H9 (cell line): ENCODE data around the gene LKAAEAR1. TPM values are rescaled to one million over a fixed set of nuclear protein-coding genes. Genes with fewer than 3 reads are reported as not detected.

Source experiments
- DNase-seq: peaks from one replicate; pipeline ENCODE4 v3.0.0-alpha.2; 2017
- H2AFZ ChIP-seq: one replicate; pipeline ENCODE4 v1.6.1; 2013; ENCODE audit warnings: mild to moderate bottlenecking, low read length, control low read depth, moderate library complexity
- H2AK5ac ChIP-seq: 2 replicates; pipeline ENCODE4 v1.6.1; 2013; ENCODE audit warnings: low read length, control low read depth, mixed read lengths; ENCODE audit not compliant: insufficient read length
- H2BK120ac ChIP-seq: one replicate; pipeline ENCODE4 v1.6.1; 2013; ENCODE audit warnings: low read depth, mild to moderate bottlenecking, low read length, control low read depth, inconsistent platforms; ENCODE audit not compliant: poor library complexity, severe bottlenecking
- H2BK12ac ChIP-seq: 2 replicates; pipeline ENCODE4 v1.6.1; 2013; ENCODE audit warnings: low read length, control low read depth, mixed read lengths, low read depth; ENCODE audit not compliant: insufficient read length
- H2BK15ac ChIP-seq: 2 replicates; pipeline ENCODE4 v1.6.1; 2013; ENCODE audit warnings: low read depth, low read length, control low read depth
- H2BK20ac ChIP-seq: one replicate; pipeline ENCODE4 v1.6.1; 2013; ENCODE audit warnings: low read depth, mild to moderate bottlenecking, low read length, control low read depth, inconsistent platforms; ENCODE audit not compliant: poor library complexity, severe bottlenecking
- H2BK5ac ChIP-seq: 2 replicates; pipeline ENCODE4 v1.6.1; 2013; ENCODE audit warnings: low read length, control low read depth, mixed read lengths; ENCODE audit not compliant: insufficient read length
- H3K14ac ChIP-seq: 2 replicates; pipeline ENCODE4 v1.6.1; 2013; ENCODE audit warnings: low read length, control low read depth; ENCODE audit not compliant: insufficient read depth
- H3K18ac ChIP-seq: 2 replicates; pipeline ENCODE4 v1.6.1; 2013; ENCODE audit warnings: low read depth, mild to moderate bottlenecking, mixed read lengths, low read length, control low read depth; ENCODE audit not compliant: insufficient read length
- H3K23ac ChIP-seq: 2 replicates; pipeline ENCODE4 v1.6.1; 2013; ENCODE audit warnings: low read length, control low read depth, mixed read lengths, low read depth; ENCODE audit not compliant: insufficient read length
- H3K23me2 ChIP-seq: 2 replicates; pipeline ENCODE4 v1.6.1; 2013; ENCODE audit warnings: low read depth, mild to moderate bottlenecking, mixed read lengths, low read length, control low read depth; ENCODE audit not compliant: insufficient read length, poor library complexity, severe bottlenecking
- H3K27ac ChIP-seq: 2 replicates; pipeline ENCODE4 v1.5.1; 2013; ENCODE audit warnings: low read length, control low read depth, mixed read lengths, low read depth; ENCODE audit not compliant: insufficient read length
- H3K27me3 ChIP-seq: 2 replicates; pipeline ENCODE4 v1.6.1; 2013; ENCODE audit warnings: low read length, control low read depth, inconsistent platforms; ENCODE audit not compliant: insufficient read depth
- H3K4ac ChIP-seq: 2 replicates; pipeline ENCODE4 v1.6.1; 2013; ENCODE audit warnings: low read depth, mild to moderate bottlenecking, control low read depth, inconsistent platforms, low read length, moderate library complexity
- H3K4me1 ChIP-seq: 2 replicates; pipeline ENCODE4 v1.6.1; 2013; ENCODE audit warnings: low read length, control low read depth, inconsistent platforms; ENCODE audit not compliant: insufficient read depth
- H3K4me2 ChIP-seq: 2 replicates; pipeline ENCODE4 v1.6.1; 2013; ENCODE audit warnings: low read length, control low read depth, mixed read lengths; ENCODE audit not compliant: insufficient read length, insufficient read depth
- H3K56ac ChIP-seq: 2 replicates; pipeline ENCODE4 v1.6.1; 2013; ENCODE audit warnings: low read depth, mild to moderate bottlenecking, mixed read lengths, low read length, control low read depth; ENCODE audit not compliant: insufficient read length
- H3K79me1 ChIP-seq: 2 replicates; pipeline ENCODE4 v1.6.1; 2013; ENCODE audit warnings: low read depth, mild to moderate bottlenecking, moderate library complexity, low read length, control low read depth, inconsistent platforms; ENCODE audit not compliant: insufficient read depth, poor library complexity, severe bottlenecking
- H3K79me2 ChIP-seq: 2 replicates; pipeline ENCODE4 v1.6.1; 2013; ENCODE audit warnings: low read length, control low read depth, inconsistent platforms; ENCODE audit not compliant: insufficient read depth
- H3K9ac ChIP-seq: 2 replicates; pipeline ENCODE4 v1.6.1; 2013; ENCODE audit warnings: low read length, control low read depth, mixed read lengths; ENCODE audit not compliant: insufficient read length; ENCODE audit errors: extremely low read depth
- H3K9me3 ChIP-seq: one replicate; pipeline ENCODE4 v1.6.1; 2013; ENCODE audit warnings: low read depth, low read length, inconsistent platforms; ENCODE audit not compliant: control insufficient read depth
- H3T11ph ChIP-seq: one replicate; pipeline ENCODE4 v1.6.1; 2013; ENCODE audit warnings: mild to moderate bottlenecking, low read length, control low read depth, inconsistent platforms
- H4K20me1 ChIP-seq: one replicate; pipeline ENCODE4 v1.6.1; 2013; ENCODE audit not compliant: control insufficient read depth, insufficient read length, insufficient read depth
- H4K5ac ChIP-seq: 2 replicates; pipeline ENCODE4 v1.6.1; 2013; ENCODE audit warnings: low read depth, mild to moderate bottlenecking, mixed read lengths, low read length, control low read depth; ENCODE audit not compliant: insufficient read length
- H4K8ac ChIP-seq: replicated peaks from 2 replicates; pipeline ENCODE4 v1.6.1; 2013; ENCODE audit warnings: low read length, control low read depth, mixed read lengths, low read depth; ENCODE audit not compliant: insufficient read length
- H4K91ac ChIP-seq: 2 replicates; pipeline ENCODE4 v1.6.1; 2013; ENCODE audit warnings: low read depth, mild to moderate bottlenecking, moderate library complexity, mixed read lengths, low read length, control low read depth; ENCODE audit not compliant: insufficient read length
- H3K27ac Mint-ChIP-seq, 3 experiments: 2 replicates in 2 of 3; 3 replicates in 1 of 3; pipeline ENCODE4 v1.8.0; 2020 to 2021; ENCODE audit warnings: mixed read lengths in 3 of 3, mild to moderate bottlenecking in 1 of 3, moderate library complexity in 1 of 3
- H3K27me3 Mint-ChIP-seq: 2 replicates; pipeline ENCODE4 v1.8.0; 2021; ENCODE audit warnings: low read depth, mild to moderate bottlenecking, moderate library complexity, mixed read lengths
- H3K36me3 Mint-ChIP-seq, 3 experiments: 2 replicates in 2 of 3; 3 replicates in 1 of 3; pipeline ENCODE4 v1.8.0; 2020 to 2021; ENCODE audit warnings: low read depth in 3 of 3, mixed read lengths in 3 of 3; ENCODE audit not compliant: insufficient read depth in 1 of 3
- H3K4me1 Mint-ChIP-seq, 2 experiments: 2 replicates each; pipeline ENCODE4 v1.8.0; 2020; ENCODE audit warnings: mixed read lengths in 2 of 2
- H3K4me3 Mint-ChIP-seq, 2 experiments: 2 replicates in 1 of 2; 3 replicates in 1 of 2; pipeline ENCODE4 v1.8.0; 2020 to 2021; ENCODE audit warnings: mild to moderate bottlenecking in 2 of 2, mixed read lengths in 2 of 2, moderate library complexity in 1 of 2
- H3K9me3 Mint-ChIP-seq, 2 experiments: 2 replicates in 1 of 2; 3 replicates in 1 of 2; pipeline ENCODE4 v1.8.0; 2020; ENCODE audit warnings: mild to moderate bottlenecking in 2 of 2, mixed read lengths in 2 of 2, moderate library complexity in 1 of 2
- WGBS: extraction: QIAGEN DNeasy Blood & Tissue Kit; methylation state at CpG from one replicate; pipeline ENCODE4 v1.1.7; 2013; ENCODE audit warnings: missing lambda C conversion rate, low lambda C conversion rate, mixed read lengths; ENCODE audit not compliant: insufficient read length; ENCODE audit errors: extremely low coverage; 5-methylcytosine and 5-hydroxymethylcytosine counted together
- total RNA-seq: library from RNA; stranded (reverse); gene quantifications from 2 replicates; pipeline ENCODE4 v1.2.1, GENCODE V29; 2021
- TF ChIP-seq, protein P1 (sequence below): fragments of 200-600 bp; sonication (generic); conservative IDR thresholded peaks from 3 replicates; pipeline ENCODE4 v1.8.0; 2021; ENCODE audit warnings: antibody characterized with exemption, mild to moderate bottlenecking

The LKAAEAR1 gene
- total RNA-seq, 1 experiment from 2014 or later: 0.39 TPM

DNA sequence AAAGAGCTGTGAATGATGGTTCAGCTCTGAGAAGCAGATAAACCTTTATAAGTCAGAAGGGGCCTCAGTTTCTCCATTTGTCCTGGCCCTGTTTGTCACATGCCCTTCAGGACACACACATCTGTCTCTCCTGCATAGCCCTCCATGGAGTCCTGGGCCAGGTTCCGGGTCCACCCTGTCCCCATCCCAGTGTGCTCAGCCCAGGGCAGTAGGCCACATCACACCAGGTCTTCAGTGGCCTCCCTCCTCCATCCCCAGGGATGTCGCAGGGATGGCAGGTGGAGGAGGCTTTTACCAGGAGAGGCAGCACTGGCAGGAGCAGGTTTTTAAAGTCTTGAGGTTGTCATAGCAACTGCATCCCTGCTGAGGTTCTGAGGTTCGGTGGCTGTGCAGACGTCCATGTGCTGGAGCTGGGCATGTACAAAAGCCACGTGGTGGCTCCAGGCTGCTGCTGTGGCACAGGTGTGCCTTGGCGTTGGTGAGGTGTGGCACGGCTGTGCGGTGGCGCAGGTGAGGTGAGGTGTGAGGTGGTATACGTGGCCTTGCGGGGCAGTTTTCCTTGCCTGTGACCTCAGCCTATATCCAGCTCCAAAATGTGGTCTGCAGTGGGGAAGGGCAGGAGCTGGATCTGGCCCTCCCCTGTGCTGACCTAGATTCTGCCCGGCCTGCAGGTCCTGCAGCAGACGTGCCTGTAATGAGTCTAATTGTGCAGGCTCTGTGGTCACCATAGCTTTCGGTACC, 31.1 kb upstream of the LKAAEAR1 start:
- Histone ChIP-seq H3K23ac (no peak overlapping the region), H2AFZ (no peak overlapping the region), H4K5ac (no peak overlapping the region), H2BK120ac (no peak overlapping the region), H3K18ac (no peak overlapping the region), H3K79me1 (no peaks in the 10 kb centered on the region), H3K27me3 (no peaks in the 10 kb centered on the region), H4K8ac (no peak overlapping the region), H2AK5ac (no peak overlapping the region), H3K56ac (no peak overlapping the region), H2BK20ac (no peak overlapping the region), H3K79me2 (no peaks in the 10 kb centered on the region), H3K27ac (no peak overlapping the region), H3K9me3 (no peaks in the 10 kb centered on the region), H2BK12ac (no peak overlapping the region), H3K4ac (no peak overlapping the region), H3K14ac (0 out of 2 replicates have a peak overlapping the region, but pooled peaks have one; percentile 19), H2BK5ac (no peak overlapping the region), H3K4me2 (no peak overlapping the region), H3K4me1 (no peaks in the 10 kb centered on the region), H4K20me1 (peaks cover 3% of the 10 kb centered on the region), H4K91ac (no peak overlapping the region), H3K9ac (no peak overlapping the region), H3T11ph (no peak overlapping the region), H2BK15ac (no peak overlapping the region), H3K23me2 (no peaks in the 10 kb centered on the region)
- Mint-ChIP-seq H3K9me3 (no peaks in the 10 kb centered on the region), H3K27ac (no peak overlapping the region), H3K4me3 (no peak overlapping the region), H3K4me1 (peaks cover 4 to 5% of the 10 kb centered on the region in 2 experiments; a peak in 3 of 4 replicates), H3K36me3 (no peaks in the 10 kb centered on the region), H3K27me3 (0 out of 2 replicates have a peak, but pooled peaks cover 2% of the 10 kb centered on the region)
- TF ChIP-seq, protein P1, sequence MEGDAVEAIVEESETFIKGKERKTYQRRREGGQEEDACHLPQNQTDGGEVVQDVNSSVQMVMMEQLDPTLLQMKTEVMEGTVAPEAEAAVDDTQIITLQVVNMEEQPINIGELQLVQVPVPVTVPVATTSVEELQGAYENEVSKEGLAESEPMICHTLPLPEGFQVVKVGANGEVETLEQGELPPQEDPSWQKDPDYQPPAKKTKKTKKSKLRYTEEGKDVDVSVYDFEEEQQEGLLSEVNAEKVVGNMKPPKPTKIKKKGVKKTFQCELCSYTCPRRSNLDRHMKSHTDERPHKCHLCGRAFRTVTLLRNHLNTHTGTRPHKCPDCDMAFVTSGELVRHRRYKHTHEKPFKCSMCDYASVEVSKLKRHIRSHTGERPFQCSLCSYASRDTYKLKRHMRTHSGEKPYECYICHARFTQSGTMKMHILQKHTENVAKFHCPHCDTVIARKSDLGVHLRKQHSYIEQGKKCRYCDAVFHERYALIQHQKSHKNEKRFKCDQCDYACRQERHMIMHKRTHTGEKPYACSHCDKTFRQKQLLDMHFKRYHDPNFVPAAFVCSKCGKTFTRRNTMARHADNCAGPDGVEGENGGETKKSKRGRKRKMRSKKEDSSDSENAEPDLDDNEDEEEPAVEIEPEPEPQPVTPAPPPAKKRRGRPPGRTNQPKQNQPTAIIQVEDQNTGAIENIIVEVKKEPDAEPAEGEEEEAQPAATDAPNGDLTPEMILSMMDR: no peak
- no peak for DNase-seq
- no CpG with 5 or more reads among the region's 14 CpGs for WGBS
